ENCODE results near the gene FAM50B. TPM values are rescaled to one million over a fixed set of nuclear protein-coding genes. Genes with fewer than 3 reads are reported as not detected.
A peak's percentile ranks its signal among the peaks of the same experiment; 100 is the strongest.

FAM50B gene
- total and polyA plus RNA-seq, 2 experiments from 2014 or later: 4.4 to 4.8 TPM

- TF ChIP-seq ZNF462 (CRISPR knock-in tag; IDR thresholded peaks at IDR 0.05) (no peak), STAT1 (IDR thresholded peaks at IDR 0.05; ENCODE audit: unreplicated experiment) (no peak)
Measured at GRCh38 chr6:3819161-3820110, 29.7 kb upstream of the FAM50B start (continued).

- DNase-seq (ENCODE audit: low spot score): no peak
- no peak overlapping the region for H3K4me3 Mint-ChIP-seq
- H3K36me3 Mint-ChIP-seq (ENCODE audit: low read depth): no peaks in the 10 kb centered on the region
- no peaks in the 10 kb centered on the region for H3K9me2 ChIP-seq (ENCODE audit: insufficient read depth)
- TF ChIP-seq ZNF462 (CRISPR knock-in tag; IDR thresholded peaks at IDR 0.05) (no peak), CREB1 (CRISPR knock-in tag; IDR thresholded peaks at IDR 0.05; ENCODE audit: low read depth) (no peak), ZNF331 (CRISPR knock-in tag; IDR thresholded peaks at IDR 0.05; ENCODE audit: low read depth) (no peak)
- H3K4me1 ChIP-seq (ENCODE audit: insufficient read depth): no peaks in the 10 kb centered on the region; the same call in 1 of the 2 replicates
- peak; percentile 26 for ATAC-seq
- H3K27ac ChIP-seq (ENCODE audit: low read depth): no peak overlapping the region
- no peaks in the 10 kb centered on the region; the same call in 2 of the 3 replicates for H3K9me3 Mint-ChIP-seq
- H3K27me3 ChIP-seq (ENCODE audit: insufficient read depth): no peaks in the 10 kb centered on the region
- H4K20me1 ChIP-seq (replicated peaks; ENCODE audit: insufficient read depth): no peaks in the 10 kb centered on the region
- no peak overlapping the region for H2AFZ ChIP-seq
- no peaks in the 10 kb centered on the region for H3K79me2 ChIP-seq (replicated peaks; ENCODE audit: insufficient read depth)
- H3K4me1 Mint-ChIP-seq: peaks cover 29% of the 10 kb centered on the region
- peaks cover 22% of the 10 kb centered on the region for H3K27me3 Mint-ChIP-seq (ENCODE audit: insufficient read depth, low read depth, poor library complexity)
- H3K36me3 ChIP-seq (ENCODE audit: insufficient read depth): no peaks in the 10 kb centered on the region
- no peak overlapping the region for H3K4me3 ChIP-seq
- no peak overlapping the region for H3K27ac Mint-ChIP-seq
- no peak overlapping the region for H3K4me2 ChIP-seq
- H3F3A ChIP-seq (replicated peaks; ENCODE audit: low read depth): no peaks in the 10 kb centered on the region
Measured at GRCh38 chr6:3820563-3820962, 28.6 kb upstream of the FAM50B start.

Measured in GM23338 (cell line).